Measurements from ENCODE around the gene KMT2B. TPM values are rescaled to one million over a fixed set of nuclear protein-coding genes. Genes with fewer than 3 reads are reported as not detected.

KMT2B gene
- total and polyA plus RNA-seq, 8 donors: 16.7 to 59.9 (median 24.2) TPM

DNA sequence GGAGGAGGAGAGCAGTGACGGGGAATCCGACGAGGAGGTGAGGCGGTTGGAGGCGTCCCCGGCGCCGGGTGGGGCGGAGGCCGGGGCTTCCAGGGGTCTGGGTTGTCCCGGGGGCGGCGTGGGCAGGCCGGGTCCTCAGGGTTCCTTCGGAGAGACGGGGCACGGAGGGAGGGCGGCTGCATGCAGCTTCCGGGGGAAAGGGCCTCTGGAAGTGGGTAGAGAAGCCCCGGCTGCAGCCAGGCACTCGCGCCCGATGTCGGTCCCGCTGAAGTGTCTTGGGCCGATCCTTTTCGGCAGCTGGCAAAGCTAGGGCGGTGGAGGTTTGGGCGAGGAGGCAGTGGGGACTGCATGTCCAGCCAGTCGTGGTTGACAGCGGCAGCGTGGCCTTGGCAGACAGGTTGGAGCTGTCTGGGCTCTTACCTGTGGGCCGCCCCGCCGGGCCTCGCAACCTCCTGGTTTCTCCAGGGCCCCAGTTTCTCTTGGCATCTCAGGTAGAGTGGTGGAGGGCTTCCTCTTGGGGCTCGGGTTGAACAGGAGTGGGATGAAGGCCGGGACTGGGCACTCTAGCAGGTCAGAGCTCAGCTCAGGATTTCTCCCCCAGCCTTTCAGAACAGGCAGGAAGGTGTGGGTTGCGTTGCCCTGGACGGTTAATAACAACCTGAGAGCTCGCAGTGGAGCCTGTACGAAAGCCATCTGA is 690 bp downstream of the KMT2B start:
- WGBS, 2 donors: 0 to 1% methylated on average over 29 to 42 of the region's 42 CpGs
- intact Hi-C loops (cut with DNase I): no loop called here
- TF ChIP-seq, protein P1, sequence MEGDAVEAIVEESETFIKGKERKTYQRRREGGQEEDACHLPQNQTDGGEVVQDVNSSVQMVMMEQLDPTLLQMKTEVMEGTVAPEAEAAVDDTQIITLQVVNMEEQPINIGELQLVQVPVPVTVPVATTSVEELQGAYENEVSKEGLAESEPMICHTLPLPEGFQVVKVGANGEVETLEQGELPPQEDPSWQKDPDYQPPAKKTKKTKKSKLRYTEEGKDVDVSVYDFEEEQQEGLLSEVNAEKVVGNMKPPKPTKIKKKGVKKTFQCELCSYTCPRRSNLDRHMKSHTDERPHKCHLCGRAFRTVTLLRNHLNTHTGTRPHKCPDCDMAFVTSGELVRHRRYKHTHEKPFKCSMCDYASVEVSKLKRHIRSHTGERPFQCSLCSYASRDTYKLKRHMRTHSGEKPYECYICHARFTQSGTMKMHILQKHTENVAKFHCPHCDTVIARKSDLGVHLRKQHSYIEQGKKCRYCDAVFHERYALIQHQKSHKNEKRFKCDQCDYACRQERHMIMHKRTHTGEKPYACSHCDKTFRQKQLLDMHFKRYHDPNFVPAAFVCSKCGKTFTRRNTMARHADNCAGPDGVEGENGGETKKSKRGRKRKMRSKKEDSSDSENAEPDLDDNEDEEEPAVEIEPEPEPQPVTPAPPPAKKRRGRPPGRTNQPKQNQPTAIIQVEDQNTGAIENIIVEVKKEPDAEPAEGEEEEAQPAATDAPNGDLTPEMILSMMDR (IDR thresholded peaks at IDR 0.05): no peak
- H3K27me3 ChIP-seq: no peaks in the 10 kb centered on the region
- DNase-seq (peak; percentile 56 to 89 (median 69)), ATAC-seq (no peak), FAIRE-seq (no peak)
- peak overlapping the region; percentile 62 to 79 (median 72) for H3K27ac ChIP-seq
- peaks cover 6 to 15% (median 8%) of the 10 kb centered on the region in 3 donors for H3K4me1 ChIP-seq
- peaks cover 6 to 20% (median 16%) of the 10 kb centered on the region in 3 donors for H3K36me3 ChIP-seq
- no peaks in the 10 kb centered on the region for H3K9me3 ChIP-seq
- H3K4me3 ChIP-seq: peak overlapping the region; percentile 83 to 92 (median 90)

DNA sequence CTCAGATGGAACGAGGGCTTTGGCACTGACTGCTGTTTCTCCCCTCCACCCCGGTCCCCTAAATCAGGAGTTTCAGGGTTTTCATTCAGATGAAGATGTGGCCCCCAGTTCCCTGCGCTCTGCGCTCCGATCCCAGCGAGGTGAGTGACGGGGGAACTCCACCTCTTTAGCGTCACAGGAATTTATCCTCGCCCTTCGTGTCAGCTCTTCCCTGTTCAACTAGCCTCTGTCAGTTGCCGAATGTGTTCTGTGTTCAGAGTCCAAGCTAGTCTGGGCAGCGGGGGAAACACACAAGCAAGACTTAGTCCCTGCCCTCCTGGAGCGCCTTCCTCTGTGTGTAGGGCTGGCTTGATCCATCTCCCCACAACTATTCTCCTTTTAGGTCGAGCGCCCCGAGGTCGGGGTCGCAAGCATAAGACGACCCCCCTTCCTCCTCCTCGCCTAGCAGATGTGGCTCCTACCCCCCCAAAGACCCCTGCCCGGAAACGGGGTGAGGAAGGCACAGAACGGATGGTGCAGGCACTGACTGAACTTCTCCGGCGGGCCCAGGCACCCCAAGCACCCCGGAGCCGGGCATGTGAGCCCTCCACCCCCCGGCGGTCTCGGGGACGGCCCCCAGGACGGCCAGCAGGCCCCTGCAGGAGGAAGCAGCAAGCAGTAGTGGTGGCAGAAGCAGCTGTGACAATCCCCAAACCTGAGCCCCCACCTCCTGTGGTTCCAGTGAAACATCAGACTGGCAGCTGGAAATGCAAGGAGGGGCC is 1.8 kb downstream of the KMT2B start:
- Histone ChIP-seq H3K27ac (no peak overlapping the region), H3K9me3 (no peaks in the 10 kb centered on the region), H3K4me1 (peaks cover 6 to 15% (median 8%) of the 10 kb centered on the region in 3 donors), H3K4me3 (peak overlapping the region in 2 of 4 donors; percentile 89 to 92), H3K27me3 (no peaks in the 10 kb centered on the region), H3K36me3 (peaks cover 8 to 31% (median 27%) of the 10 kb centered on the region in 3 donors)
- DNase-seq (peak in 3 of 6 donors; percentile 42 to 70 (median 48)), FAIRE-seq (no peak), ATAC-seq (no peak)
- intact Hi-C loops (cut with DNase I): loop anchor here in 1 of 3 donors (10.0 kb wide), 1 partner anchor 175 kb away; the partner anchor contains the start of gene TMEM147
- 69 to 80% methylated on average over 30 to 32 of the region's 32 CpGs for WGBS, 2 donors
- TF ChIP-seq, protein P1 (IDR thresholded peaks at IDR 0.05): no peak

- H3K27ac ChIP-seq: no peak overlapping the region
- no peaks in the 10 kb centered on the region for H3K9me3 ChIP-seq
- intact Hi-C loops (cut with DNase I): loop anchor here in 1 of 3 donors (10.0 kb wide), 1 partner anchor 175 kb away; the partner anchor contains the start of gene TMEM147
- no peaks in the 10 kb centered on the region for H3K27me3 ChIP-seq
- TF ChIP-seq, protein P1 (IDR thresholded peaks at IDR 0.05): no peak
- no peak overlapping the region for H3K4me3 ChIP-seq
- WGBS, 2 donors: 83 to 87% methylated on average over 9 of the region's 9 CpGs
- ATAC-seq (no peak), FAIRE-seq (no peak), DNase-seq (no peak)
- peaks cover 6 to 15% (median 8%) of the 10 kb centered on the region in 3 donors for H3K4me1 ChIP-seq
- peaks cover 8 to 36% (median 32%) of the 10 kb centered on the region in 3 donors for H3K36me3 ChIP-seq
These were observed 2.3 kb downstream of the KMT2B start for GRCh38 chr19:35720163-35720524.

DNA sequence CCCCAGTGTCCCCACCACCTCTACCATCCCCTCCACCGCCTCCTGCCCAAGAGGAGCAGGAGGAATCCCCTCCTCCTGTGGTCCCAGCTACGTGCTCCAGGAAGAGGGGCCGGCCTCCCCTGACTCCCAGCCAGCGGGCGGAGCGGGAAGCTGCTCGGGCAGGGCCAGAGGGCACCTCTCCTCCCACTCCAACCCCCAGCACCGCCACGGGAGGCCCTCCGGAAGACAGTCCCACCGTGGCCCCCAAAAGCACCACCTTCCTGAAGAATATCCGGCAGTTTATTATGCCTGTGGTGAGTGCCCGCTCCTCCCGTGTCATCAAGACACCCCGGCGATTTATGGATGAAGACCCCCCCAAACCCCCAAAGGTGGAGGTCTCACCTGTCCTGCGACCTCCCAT is 2.8 kb downstream of the KMT2B start:
- TF ChIP-seq, protein P1 (IDR thresholded peaks at IDR 0.05): no peak
- 87 to 89% methylated on average over 17 of the region's 17 CpGs for WGBS, 2 donors
- DNase-seq: peak in 3 of 6 donors; percentile 30 to 77 (median 45)
- Histone ChIP-seq H3K36me3 (peaks cover 8 to 41% (median 37%) of the 10 kb centered on the region in 3 donors), H3K4me1 (peaks cover 3 to 11% (median 3%) of the 10 kb centered on the region in 3 donors), H3K27ac (no peak overlapping the region), H3K4me3 (no peak overlapping the region), H3K27me3 (no peaks in the 10 kb centered on the region), H3K9me3 (no peaks in the 10 kb centered on the region)
- no peak for FAIRE-seq
- intact Hi-C loops (cut with DNase I): loop anchor here in 1 of 3 donors (10.0 kb wide), 1 partner anchor 176 kb away; the partner anchor contains the start of gene TMEM147
- ATAC-seq: no peak
